Body of pancreas (tissue), 4 donors: ENCODE results near the gene RBM11. TPM values are rescaled to one million over a fixed set of nuclear protein-coding genes. Genes with fewer than 3 reads are reported as not detected.

Experiments
- ATAC-seq: fragments of 150-250 bp; one replicate; pipeline ENCODE4 v1.9.1; 2016
- DNase-seq, 4 donors: peaks; one replicate each; pipeline ENCODE4 v3.0.0-alpha.2; 2019
- H3K27ac ChIP-seq, 4 donors: fragments of 200-600 bp; sonication (generic); 1 replicate in 3 of 4; 2 replicates in 1 of 4; pipeline versions ENCODE4 v1.5.1 to v1.6.1; 2016 to 2019; ENCODE audit warnings: mild to moderate bottlenecking in 1 of 4, mixed read lengths in 1 of 4, moderate library complexity in 1 of 4
- H3K27me3 ChIP-seq, 2 donors: fragments of 200-600 bp; sonication (generic); one replicate each; pipeline ENCODE4 v1.6.0; 2016; ENCODE audit warnings: mild to moderate bottlenecking in 1 of 2
- H3K36me3 ChIP-seq, 2 donors: fragments of 200-600 bp; sonication (generic); replicated peaks in 1 of 2; 2 replicates each; pipeline ENCODE4 v1.5.1; 2016; ENCODE audit warnings: low read depth in 2 of 2; ENCODE audit not compliant: insufficient read depth in 1 of 2
- H3K4me1 ChIP-seq: fragments of 200-600 bp; sonication (generic); one replicate; pipeline ENCODE4 v1.6.0; 2016
- H3K4me3 ChIP-seq, 2 donors: fragments of 200-600 bp; sonication (generic); 1 replicate in 1 of 2; 2 replicates in 1 of 2; pipeline ENCODE4 v1.5.1; 2016 to 2019
- H3K9me3 ChIP-seq, 3 donors: fragments of 200-600 bp; sonication (generic); 1 replicate in 2 of 3; 2 replicates in 1 of 3; pipeline ENCODE4 v1.5.1; 2016
- POLR2A ChIP-seq, 3 donors: fragments of 450-650 bp; IDR thresholded peaks; one replicate each; pipeline ENCODE4 v1.6.1; 2016; ENCODE audit warnings: antibody characterized with exemption in 3 of 3, mild to moderate bottlenecking in 2 of 3
- WGBS, 2 donors: methylation state at CpG; one replicate each; pipeline ENCODE4 v1.1.5; 2017; 5-methylcytosine and 5-hydroxymethylcytosine counted together
- intact Hi-C: fragments of 100-400 bp; cut with DNase I; formaldehyde crosslinking; loops from one replicate; pipeline ENCODE4 v1.15.1; 2023
- total RNA-seq, 2 donors: library from RNA; depleted of rRNA; stranded (reverse); fragments of >200 nt; gene quantifications; one replicate each; pipeline ENCODE4 v1.1.0, GENCODE V29; 2016
- TF ChIP-seq, protein P1 (sequence below), 7 experiments: fragments of 450-650 bp in 4 of 7; fragments of 200-600 bp in 3 of 7; sonication (generic) in 3 of 7; IDR thresholded peaks; one replicate each; pipeline ENCODE4 v1.5.1; 2016 to 2019; ENCODE audit warnings: antibody characterized with exemption in 7 of 7

Gene RBM11
- total RNA-seq, 2 donors from 2014 or later = 0.52 TPM; not detected in 1

DNA sequence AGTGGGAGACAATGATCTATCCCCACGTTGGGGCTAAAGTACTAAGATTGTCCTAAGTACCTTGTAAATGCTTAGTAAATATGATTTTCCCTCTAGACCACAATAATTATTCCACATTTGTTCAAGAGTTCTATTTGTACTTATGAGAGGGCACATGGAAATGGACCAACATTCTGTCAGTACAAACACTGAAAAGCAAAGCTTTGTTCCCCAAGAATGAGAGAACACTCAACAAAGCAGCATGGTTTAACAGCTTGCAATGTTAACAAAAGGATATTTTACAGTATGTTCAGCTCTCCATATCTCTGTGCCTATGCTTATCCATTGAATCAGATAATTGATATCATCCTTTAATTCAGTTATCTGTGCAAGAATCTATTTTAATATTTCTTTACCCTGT, 35.4 kb downstream of the RBM11 start:
- TF ChIP-seq, protein P1, sequence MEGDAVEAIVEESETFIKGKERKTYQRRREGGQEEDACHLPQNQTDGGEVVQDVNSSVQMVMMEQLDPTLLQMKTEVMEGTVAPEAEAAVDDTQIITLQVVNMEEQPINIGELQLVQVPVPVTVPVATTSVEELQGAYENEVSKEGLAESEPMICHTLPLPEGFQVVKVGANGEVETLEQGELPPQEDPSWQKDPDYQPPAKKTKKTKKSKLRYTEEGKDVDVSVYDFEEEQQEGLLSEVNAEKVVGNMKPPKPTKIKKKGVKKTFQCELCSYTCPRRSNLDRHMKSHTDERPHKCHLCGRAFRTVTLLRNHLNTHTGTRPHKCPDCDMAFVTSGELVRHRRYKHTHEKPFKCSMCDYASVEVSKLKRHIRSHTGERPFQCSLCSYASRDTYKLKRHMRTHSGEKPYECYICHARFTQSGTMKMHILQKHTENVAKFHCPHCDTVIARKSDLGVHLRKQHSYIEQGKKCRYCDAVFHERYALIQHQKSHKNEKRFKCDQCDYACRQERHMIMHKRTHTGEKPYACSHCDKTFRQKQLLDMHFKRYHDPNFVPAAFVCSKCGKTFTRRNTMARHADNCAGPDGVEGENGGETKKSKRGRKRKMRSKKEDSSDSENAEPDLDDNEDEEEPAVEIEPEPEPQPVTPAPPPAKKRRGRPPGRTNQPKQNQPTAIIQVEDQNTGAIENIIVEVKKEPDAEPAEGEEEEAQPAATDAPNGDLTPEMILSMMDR (IDR thresholded peaks at IDR 0.05) = no peak
- no peak for TF ChIP-seq POLR2A (IDR thresholded peaks at IDR 0.05)
- H3K4me3 ChIP-seq = no peak overlapping the region
- ATAC-seq = no peak
- DNase-seq = no peak
- H3K36me3 ChIP-seq = no peaks in the 10 kb centered on the region
- H3K27me3 ChIP-seq = no peaks in the 10 kb centered on the region
- no peak overlapping the region for H3K27ac ChIP-seq
- intact Hi-C loops = no loop called here
- WGBS, 2 donors = 8 to 23% methylated on average over 1 of the region's 1 CpG
- no peaks in the 10 kb centered on the region for H3K9me3 ChIP-seq
- no peaks in the 10 kb centered on the region for H3K4me1 ChIP-seq

DNA sequence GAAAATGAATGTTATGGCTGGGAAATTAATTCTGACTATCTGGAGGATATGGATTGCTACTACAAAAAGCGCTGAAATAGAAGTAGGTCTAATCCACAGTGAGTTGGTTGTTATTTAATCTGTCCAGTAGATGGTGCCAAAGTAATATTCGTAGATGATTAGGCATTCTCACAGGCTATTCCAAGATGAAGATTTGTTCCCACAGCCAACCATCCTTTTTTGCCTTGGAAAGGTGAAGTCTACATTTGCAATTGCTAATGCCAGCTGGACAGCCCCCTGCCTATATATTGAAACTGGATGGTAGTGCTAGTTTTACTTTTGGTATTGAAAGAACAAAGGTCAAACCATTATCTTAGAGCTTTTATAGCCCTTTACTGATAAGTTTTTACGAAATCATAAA, 43.8 kb downstream of the RBM11 start:
- intact Hi-C loops = no loop called here
- no peaks in the 10 kb centered on the region for H3K4me1 ChIP-seq
- H3K27me3 ChIP-seq = no peaks in the 10 kb centered on the region
- no peak overlapping the region for H3K27ac ChIP-seq
- no peaks in the 10 kb centered on the region for H3K36me3 ChIP-seq
- no peak overlapping the region for H3K4me3 ChIP-seq
- TF ChIP-seq, protein P1 (IDR thresholded peaks at IDR 0.05) = peak in 6 of 7 experiments; percentile 46 to 72 (median 66)
- TF ChIP-seq POLR2A (IDR thresholded peaks at IDR 0.05) = no peak
- no peaks in the 10 kb centered on the region for H3K9me3 ChIP-seq
- ATAC-seq = peak; percentile 92
- WGBS, 2 donors = 12% methylated on average over 3 of the region's 3 CpGs
- DNase-seq = no peak

DNA sequence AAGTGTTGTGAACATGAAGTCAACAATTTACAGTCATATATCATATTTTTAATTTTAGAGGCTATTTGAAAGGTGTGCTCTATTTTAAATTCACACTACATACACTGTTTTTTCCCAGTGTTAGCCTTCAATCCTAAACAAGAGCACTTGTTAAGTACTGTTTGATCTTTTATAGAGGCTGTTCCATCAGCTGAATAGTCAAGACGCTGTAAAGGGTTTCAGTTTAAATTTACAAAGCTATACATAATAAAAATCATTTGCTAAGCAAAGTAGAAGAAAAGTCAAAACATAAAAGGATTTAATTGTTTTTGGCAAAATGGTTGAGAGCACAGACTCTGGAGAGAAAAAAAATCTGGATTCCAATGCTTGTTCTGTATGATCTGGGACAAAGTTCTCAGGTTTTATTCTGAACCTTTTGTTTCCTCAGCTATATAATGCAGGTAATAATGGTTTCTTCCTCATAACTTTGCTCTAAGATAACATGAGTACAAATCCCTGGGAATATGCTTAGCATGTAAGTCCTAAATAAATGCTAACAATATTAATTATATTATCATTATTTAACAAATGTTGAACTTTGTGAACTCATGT, 44.3 kb downstream of the RBM11 start:
- intact Hi-C loops = no loop called here
- DNase-seq = no peak
- H3K27ac ChIP-seq = no peak overlapping the region
- no peaks in the 10 kb centered on the region for H3K36me3 ChIP-seq
- 8 to 15% methylated on average over 1 of the region's 1 CpG for WGBS, 2 donors
- no peak overlapping the region for H3K4me3 ChIP-seq
- ATAC-seq = no peak
- H3K27me3 ChIP-seq = no peaks in the 10 kb centered on the region
- TF ChIP-seq POLR2A (IDR thresholded peaks at IDR 0.05) = no peak
- TF ChIP-seq, protein P1 (IDR thresholded peaks at IDR 0.05) = no peak
- H3K9me3 ChIP-seq = no peaks in the 10 kb centered on the region
- H3K4me1 ChIP-seq = no peaks in the 10 kb centered on the region

DNA sequence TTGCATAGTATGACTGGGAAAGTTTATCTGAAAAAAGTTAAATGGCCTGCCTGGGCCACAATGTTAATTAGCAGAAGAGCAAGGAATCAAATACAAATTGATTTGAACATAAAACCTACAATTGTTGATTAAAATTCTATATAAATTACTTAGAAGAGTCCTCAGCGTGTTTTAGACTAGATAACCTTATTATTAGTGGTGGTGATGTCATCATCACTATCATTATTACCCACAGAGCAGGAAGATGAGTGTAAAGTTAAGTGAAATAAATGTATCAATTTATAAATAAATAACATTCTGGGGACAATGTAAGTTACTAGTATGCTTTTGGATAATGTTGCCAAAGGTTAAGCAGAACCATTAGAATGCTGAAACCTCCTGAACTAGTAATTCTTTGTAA, 46.1 kb downstream of the RBM11 start:
- H3K4me1 ChIP-seq = no peaks in the 10 kb centered on the region
- no peak for DNase-seq
- intact Hi-C loops = no loop called here
- WGBS, 2 donors = 0 to 84% methylated on average over 1 of the region's 1 CpG
- H3K9me3 ChIP-seq = no peaks in the 10 kb centered on the region
- no peak overlapping the region for H3K4me3 ChIP-seq
- H3K36me3 ChIP-seq = no peaks in the 10 kb centered on the region
- ATAC-seq = no peak
- no peaks in the 10 kb centered on the region for H3K27me3 ChIP-seq
- H3K27ac ChIP-seq = no peak overlapping the region
- TF ChIP-seq, protein P1 (IDR thresholded peaks at IDR 0.05) = no peak
- TF ChIP-seq POLR2A (IDR thresholded peaks at IDR 0.05) = no peak

DNA sequence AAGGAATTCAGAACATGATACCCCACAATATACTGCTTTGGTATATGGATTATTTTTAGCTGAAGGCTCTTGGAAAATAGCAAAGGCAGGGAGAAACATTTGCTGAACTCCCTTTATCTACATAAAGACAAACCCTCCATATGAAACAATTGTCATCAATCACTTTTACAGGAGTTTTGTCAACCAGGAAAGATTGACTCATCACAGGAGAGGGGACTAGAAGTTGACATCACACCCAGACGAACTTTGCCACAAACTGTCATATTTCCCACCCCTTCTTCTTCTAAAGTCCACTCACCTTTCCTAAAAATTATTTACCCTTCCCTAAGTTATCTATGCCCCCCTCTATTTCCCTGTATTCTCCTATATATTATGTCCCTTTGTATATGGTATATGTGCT, 47.9 kb downstream of the RBM11 start:
- TF ChIP-seq, protein P1 (IDR thresholded peaks at IDR 0.05) = no peak
- no peak for TF ChIP-seq POLR2A (IDR thresholded peaks at IDR 0.05)
- intact Hi-C loops = no loop called here
- 15 to 21% methylated on average over 1 of the region's 1 CpG for WGBS, 2 donors
- ATAC-seq (no peak), DNase-seq (no peak)
- no peaks in the 10 kb centered on the region for H3K27me3 ChIP-seq
- H3K4me1 ChIP-seq = no peaks in the 10 kb centered on the region
- H3K36me3 ChIP-seq = no peaks in the 10 kb centered on the region
- no peak overlapping the region for H3K4me3 ChIP-seq
- no peaks in the 10 kb centered on the region for H3K9me3 ChIP-seq
- no peak overlapping the region for H3K27ac ChIP-seq
